Measurements from ENCODE around the gene SPACA7.
"Not testable (repeated sequence)": the region's sequence is repeated elsewhere in the genome, so short reads cannot be mapped to it uniquely, and the experiment has no call there.

DNA sequence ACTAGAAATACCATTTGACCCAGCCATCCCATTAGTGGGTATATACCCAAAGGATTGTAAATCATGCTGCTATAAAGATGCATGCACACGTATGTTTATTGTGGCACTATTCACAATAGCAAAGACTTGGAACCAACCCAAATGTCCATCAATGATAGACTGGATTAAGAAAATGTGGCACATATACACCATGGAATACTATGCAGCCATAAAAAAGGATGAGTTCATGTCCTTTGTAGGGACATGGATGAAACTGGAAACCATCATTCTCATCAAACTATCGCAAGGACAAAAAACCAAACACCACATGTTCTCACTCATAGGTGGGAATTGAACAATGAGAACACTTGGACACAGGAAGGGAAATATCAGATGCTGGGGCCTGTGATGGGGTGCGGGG, 33.7 kb downstream of the SPACA7 start:
- TF ChIP-seq, protein P1, sequence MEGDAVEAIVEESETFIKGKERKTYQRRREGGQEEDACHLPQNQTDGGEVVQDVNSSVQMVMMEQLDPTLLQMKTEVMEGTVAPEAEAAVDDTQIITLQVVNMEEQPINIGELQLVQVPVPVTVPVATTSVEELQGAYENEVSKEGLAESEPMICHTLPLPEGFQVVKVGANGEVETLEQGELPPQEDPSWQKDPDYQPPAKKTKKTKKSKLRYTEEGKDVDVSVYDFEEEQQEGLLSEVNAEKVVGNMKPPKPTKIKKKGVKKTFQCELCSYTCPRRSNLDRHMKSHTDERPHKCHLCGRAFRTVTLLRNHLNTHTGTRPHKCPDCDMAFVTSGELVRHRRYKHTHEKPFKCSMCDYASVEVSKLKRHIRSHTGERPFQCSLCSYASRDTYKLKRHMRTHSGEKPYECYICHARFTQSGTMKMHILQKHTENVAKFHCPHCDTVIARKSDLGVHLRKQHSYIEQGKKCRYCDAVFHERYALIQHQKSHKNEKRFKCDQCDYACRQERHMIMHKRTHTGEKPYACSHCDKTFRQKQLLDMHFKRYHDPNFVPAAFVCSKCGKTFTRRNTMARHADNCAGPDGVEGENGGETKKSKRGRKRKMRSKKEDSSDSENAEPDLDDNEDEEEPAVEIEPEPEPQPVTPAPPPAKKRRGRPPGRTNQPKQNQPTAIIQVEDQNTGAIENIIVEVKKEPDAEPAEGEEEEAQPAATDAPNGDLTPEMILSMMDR (conservative IDR thresholded peaks at IDR 0.05; ENCODE audit: low read length): not testable (repeated sequence)
- not testable (repeated sequence) for TF ChIP-seq EZH2phosphoT487 (IDR thresholded peaks at IDR 0.05; ENCODE audit: borderline replicate concordance)
